Gastroesophageal sphincter (tissue), 4 donors: ENCODE results near the gene RPRD1B. TPM values are rescaled to one million over a fixed set of nuclear protein-coding genes. Genes with fewer than 3 reads are reported as not detected.

Experiments used
- ATAC-seq: fragments of 150-250 bp; one replicate; pipeline ENCODE4 v1.9.1; 2016; ENCODE audit warnings: mild to moderate bottlenecking, moderate library complexity
- H3K27ac ChIP-seq, 4 donors: fragments of 200-600 bp; sonication (generic) in 3 of 4; 1 replicate in 3 of 4; 2 replicates in 1 of 4; pipeline ENCODE4 v1.5.1; 2016 to 2019
- H3K27me3 ChIP-seq: fragments of 200-600 bp; sonication (generic); one replicate; pipeline ENCODE4 v1.5.1; 2019
- H3K36me3 ChIP-seq, 2 donors: fragments of 200-600 bp; sonication (generic); one replicate each; pipeline ENCODE4 v1.5.1; 2019; ENCODE audit warnings: control low read depth in 1 of 2
- H3K4me1 ChIP-seq, 3 donors: fragments of 200-600 bp; sonication (generic); 1 replicate in 2 of 3; 2 replicates in 1 of 3; pipeline ENCODE4 v1.5.1; 2016 to 2019; ENCODE audit warnings: control low read depth in 2 of 3
- H3K4me3 ChIP-seq, 2 donors: fragments of 200-600 bp; sonication (generic); one replicate each; pipeline ENCODE4 v1.5.1; 2019; ENCODE audit warnings: mild to moderate bottlenecking in 1 of 2, moderate library complexity in 1 of 2
- H3K9me3 ChIP-seq, 3 donors: fragments of 200-600 bp; sonication (generic); one replicate each; pipeline ENCODE4 v1.5.1; 2017 to 2019; ENCODE audit warnings: control low read depth in 2 of 3
- EP300 ChIP-seq: sonication (generic); formaldehyde crosslinking; IDR thresholded peaks from one replicate; pipeline ENCODE4 v1.6.1; 2017; ENCODE audit warnings: antibody characterized with exemption, mild to moderate bottlenecking
- POLR2A ChIP-seq, 2 donors: fragments of 450-650 bp; IDR thresholded peaks; one replicate each; pipeline ENCODE4 v1.6.1; 2017; ENCODE audit warnings: antibody characterized with exemption in 2 of 2, mild to moderate bottlenecking in 2 of 2, moderate library complexity in 1 of 2
- POLR2AphosphoS5 ChIP-seq: sonication (generic); formaldehyde crosslinking; IDR thresholded peaks from one replicate; pipeline ENCODE4 v1.6.1; 2017; ENCODE audit warnings: antibody characterized with exemption
- WGBS, 2 donors: methylation state at CpG; one replicate each; pipeline ENCODE4 v1.1.5; 2018; ENCODE audit warnings: low coverage in 1 of 2; 5-methylcytosine and 5-hydroxymethylcytosine counted together
- total RNA-seq, 4 donors: library from RNA; depleted of rRNA; stranded (reverse); fragments of >200 nt; gene quantifications; one replicate each; pipeline ENCODE4 v1.1.0, GENCODE V29; 2016
- TF ChIP-seq, protein P1 (sequence below), 4 experiments: fragments of 200-600 bp in 2 of 4; fragments of 450-650 bp in 2 of 4; sonication (generic) in 1 of 4; IDR thresholded peaks; one replicate each; pipeline ENCODE4 v1.5.1; 2017 to 2019; ENCODE audit warnings: antibody characterized with exemption in 4 of 4, mild to moderate bottlenecking in 2 of 4, moderate library complexity in 2 of 4

RPRD1B gene
- total RNA-seq, 4 donors from 2014 or later = 17.1 to 26.8 (median 23.7) TPM

DNA sequence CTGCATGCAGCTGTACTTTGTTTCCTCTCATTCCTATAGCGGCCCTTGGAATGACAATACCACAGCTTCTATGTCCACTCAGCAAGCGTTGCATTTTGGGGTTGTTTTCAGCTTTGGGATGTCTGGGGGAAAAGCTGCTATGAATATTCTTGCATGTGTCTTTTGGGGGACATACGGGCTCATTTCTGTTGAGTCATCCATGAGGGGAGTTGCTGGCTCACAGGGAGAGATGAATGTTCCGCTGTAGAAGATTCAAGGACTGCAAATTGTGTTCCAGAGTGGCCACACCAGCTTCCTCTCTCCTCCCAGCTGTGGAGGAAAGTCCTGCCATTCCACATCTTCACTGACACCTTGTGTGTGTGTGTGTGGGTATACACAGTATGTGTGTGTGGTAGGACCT, 88.2 kb downstream of the RPRD1B start:
- Histone ChIP-seq H3K27me3 (no peaks in the 10 kb centered on the region), H3K27ac (no peak overlapping the region), H3K4me1 (peaks cover 0 to 33% (median 25%) of the 10 kb centered on the region in 3 donors), H3K9me3 (no peaks in the 10 kb centered on the region), H3K36me3 (no peaks in the 10 kb centered on the region), H3K4me3 (no peak overlapping the region)
- no peak for ATAC-seq
- WGBS, 2 donors = 73 to 74% methylated on average over 3 of the region's 4 CpGs
- TF ChIP-seq, protein P1, sequence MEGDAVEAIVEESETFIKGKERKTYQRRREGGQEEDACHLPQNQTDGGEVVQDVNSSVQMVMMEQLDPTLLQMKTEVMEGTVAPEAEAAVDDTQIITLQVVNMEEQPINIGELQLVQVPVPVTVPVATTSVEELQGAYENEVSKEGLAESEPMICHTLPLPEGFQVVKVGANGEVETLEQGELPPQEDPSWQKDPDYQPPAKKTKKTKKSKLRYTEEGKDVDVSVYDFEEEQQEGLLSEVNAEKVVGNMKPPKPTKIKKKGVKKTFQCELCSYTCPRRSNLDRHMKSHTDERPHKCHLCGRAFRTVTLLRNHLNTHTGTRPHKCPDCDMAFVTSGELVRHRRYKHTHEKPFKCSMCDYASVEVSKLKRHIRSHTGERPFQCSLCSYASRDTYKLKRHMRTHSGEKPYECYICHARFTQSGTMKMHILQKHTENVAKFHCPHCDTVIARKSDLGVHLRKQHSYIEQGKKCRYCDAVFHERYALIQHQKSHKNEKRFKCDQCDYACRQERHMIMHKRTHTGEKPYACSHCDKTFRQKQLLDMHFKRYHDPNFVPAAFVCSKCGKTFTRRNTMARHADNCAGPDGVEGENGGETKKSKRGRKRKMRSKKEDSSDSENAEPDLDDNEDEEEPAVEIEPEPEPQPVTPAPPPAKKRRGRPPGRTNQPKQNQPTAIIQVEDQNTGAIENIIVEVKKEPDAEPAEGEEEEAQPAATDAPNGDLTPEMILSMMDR (IDR thresholded peaks at IDR 0.05) = no peak
- no peak for TF ChIP-seq EP300
- TF ChIP-seq POLR2AphosphoS5 = no peak
- no peak for TF ChIP-seq POLR2A (IDR thresholded peaks at IDR 0.05)

DNA sequence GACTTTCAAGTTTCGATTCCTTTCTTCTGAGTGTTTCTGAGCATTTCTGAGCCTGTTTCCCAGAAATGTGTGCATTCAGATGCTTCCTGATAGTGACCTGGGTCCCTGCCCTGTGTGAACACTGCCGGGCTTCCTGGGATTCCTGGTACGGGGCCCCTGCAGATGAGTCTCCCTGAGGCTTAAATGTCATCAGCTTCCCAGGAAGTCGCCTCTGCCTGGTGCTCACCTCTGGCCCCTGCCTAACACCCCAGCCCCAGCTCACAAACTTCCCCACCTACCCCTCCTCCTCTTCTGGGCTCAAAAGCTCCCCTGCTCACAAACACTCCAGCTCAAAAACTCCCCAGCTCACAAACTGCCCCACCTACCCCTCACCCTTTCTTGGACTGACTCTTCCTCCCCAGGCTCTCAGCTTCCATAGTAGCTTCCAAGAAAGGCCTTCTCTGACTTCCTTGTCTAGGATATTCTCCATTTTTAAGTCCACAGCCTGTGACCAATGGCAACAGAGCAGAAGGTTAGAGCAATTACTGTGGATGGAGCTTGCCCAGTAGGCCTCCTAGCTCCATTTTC, 89.6 kb downstream of the RPRD1B start:
- Histone ChIP-seq H3K4me3 (no peak overlapping the region), H3K27ac (peak overlapping the region in 3 of 4 donors; percentile 68 to 76 (median 74)), H3K9me3 (no peaks in the 10 kb centered on the region), H3K4me1 (peaks cover 0 to 46% (median 35%) of the 10 kb centered on the region in 3 donors), H3K36me3 (no peaks in the 10 kb centered on the region), H3K27me3 (no peaks in the 10 kb centered on the region)
- ATAC-seq = peak; percentile 35
- TF ChIP-seq POLR2AphosphoS5 = peak; percentile 83
- TF ChIP-seq, protein P1 (IDR thresholded peaks at IDR 0.05) = no peak
- 12 to 41% methylated on average over 3 to 4 of the region's 4 CpGs for WGBS, 2 donors

DNA sequence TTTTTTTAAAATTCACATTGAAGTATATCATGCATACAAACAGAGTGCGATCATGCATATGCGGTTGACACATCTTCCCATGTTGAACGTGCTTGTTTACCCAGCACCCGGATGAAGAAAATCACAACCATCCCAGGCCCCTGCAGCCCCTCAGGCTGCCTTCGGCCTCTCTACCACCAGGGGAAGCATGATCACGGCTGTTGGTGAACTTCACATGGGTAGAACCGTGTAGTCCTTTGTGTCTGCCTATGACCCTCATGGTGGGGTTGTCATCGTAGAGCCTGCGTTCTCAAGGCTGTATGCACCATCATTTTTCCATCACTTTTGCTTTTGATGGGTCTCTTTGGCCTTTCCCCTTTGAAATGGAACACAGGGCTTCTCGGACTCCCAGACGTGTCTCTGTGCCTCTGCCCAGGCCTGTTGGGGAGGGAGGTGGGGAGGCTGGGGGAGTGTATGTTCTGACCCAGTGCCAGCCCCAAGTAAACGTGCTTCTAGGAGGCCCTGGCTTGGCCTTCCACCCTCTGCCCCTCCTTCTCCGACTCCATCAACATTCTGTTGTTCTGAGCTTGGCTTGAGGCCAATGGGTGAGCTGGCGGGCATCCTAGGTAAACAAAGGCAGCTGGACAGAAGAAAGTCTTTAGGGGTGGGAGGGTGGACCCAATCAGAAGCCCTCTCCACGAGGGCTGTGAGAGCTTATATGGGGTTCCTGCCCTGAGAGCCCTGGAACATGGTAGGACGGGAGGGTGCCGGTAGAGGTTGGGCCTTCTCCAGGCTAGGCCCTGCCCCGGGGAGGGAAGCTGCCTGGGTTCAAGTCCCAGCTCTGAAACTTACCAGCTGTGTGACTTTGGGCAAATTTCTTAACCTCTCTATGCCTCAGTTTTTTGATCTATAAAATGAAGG, 91.9 kb downstream of the RPRD1B start:
- H3K27ac ChIP-seq = peak overlapping the region; percentile 7 to 87 (median 84)
- H3K9me3 ChIP-seq = no peaks in the 10 kb centered on the region
- no peak overlapping the region for H3K4me3 ChIP-seq
- H3K36me3 ChIP-seq = peaks cover 0 to 14% of the 10 kb centered on the region in 2 donors
- no peak for TF ChIP-seq POLR2A (IDR thresholded peaks at IDR 0.05)
- TF ChIP-seq, protein P1 (IDR thresholded peaks at IDR 0.05) = peak in 2 of 4 experiments; percentile 21 to 38
- no peak for TF ChIP-seq EP300
- peak; percentile 68 for TF ChIP-seq POLR2AphosphoS5
- WGBS, 2 donors = 34 to 56% methylated on average over 8 to 9 of the region's 18 CpGs
- no peaks in the 10 kb centered on the region for H3K27me3 ChIP-seq
- peaks cover 0 to 48% (median 35%) of the 10 kb centered on the region in 3 donors for H3K4me1 ChIP-seq
- peak; percentile 37 for ATAC-seq

DNA sequence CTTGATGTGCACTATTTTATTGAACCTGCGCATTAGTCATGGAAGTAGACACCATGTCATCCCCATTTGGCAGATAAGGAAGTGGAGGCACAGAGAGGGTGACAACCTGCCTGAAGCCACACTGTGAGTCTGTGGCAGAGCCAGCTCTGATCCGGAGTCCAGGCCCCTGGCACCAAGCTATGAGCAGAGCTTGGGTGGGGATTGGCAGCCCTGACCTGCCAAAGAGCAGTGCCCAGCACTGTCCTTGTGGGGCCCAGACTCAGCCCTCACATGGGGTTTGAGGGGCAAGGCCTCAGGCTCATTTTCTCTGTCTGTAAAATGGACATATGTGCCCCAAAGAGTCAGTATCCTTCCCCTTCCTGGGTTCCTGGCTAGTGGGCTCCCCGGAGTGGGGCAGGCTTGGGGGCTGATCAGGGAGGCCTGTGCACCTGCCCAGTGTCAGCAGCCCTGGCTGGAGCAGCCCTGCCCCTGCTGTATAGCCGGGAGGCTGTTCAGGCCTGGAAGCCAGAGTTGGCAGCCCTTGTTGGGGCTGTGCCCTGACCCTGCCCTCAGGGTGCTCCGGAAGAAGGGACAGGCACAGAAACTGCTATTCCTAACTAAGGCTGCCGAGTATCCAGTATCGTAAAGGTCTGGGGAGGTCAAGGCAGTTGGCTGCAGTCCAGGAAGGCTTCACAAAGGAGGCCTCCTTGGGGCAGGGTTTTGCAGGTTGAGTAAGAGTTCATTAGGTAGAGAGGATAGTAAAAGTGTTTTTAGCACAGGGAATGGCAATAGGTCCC, 92.8 kb downstream of the RPRD1B start:
- peak overlapping the region; percentile 2 to 87 (median 84) for H3K27ac ChIP-seq
- H3K4me1 ChIP-seq = peaks cover 0 to 48% (median 35%) of the 10 kb centered on the region in 3 donors
- H3K9me3 ChIP-seq = no peaks in the 10 kb centered on the region
- H3K4me3 ChIP-seq = no peak overlapping the region
- H3K36me3 ChIP-seq = peaks cover 0 to 23% of the 10 kb centered on the region in 2 donors
- ATAC-seq = no peak
- no peaks in the 10 kb centered on the region for H3K27me3 ChIP-seq
- WGBS, 2 donors = 48 to 84% methylated on average over 2 of the region's 7 CpGs
- TF ChIP-seq, protein P1 (IDR thresholded peaks at IDR 0.05) = no peak
